ENCODE data around the gene NUDT4B. TPM values are rescaled to one million over a fixed set of nuclear protein-coding genes. Genes with fewer than 3 reads are reported as not detected.
"Not testable (repeated sequence)": the region's sequence is repeated elsewhere in the genome, so short reads cannot be mapped to it uniquely, and the experiment has no call there.

Gene NUDT4B
- total RNA-seq, 1 donor, result 34.0 TPM

GRCh38 chr1:148761360-148761759, 12.8 kb downstream of the NUDT4B start:
- not testable (repeated sequence) for H3K27me3 ChIP-seq (ENCODE audit: insufficient read depth, low read length); H3K4me1 ChIP-seq (ENCODE audit: insufficient read depth, low read length); H3K9me3 ChIP-seq (ENCODE audit: low read depth, low read length); H3K4me3 ChIP-seq (ENCODE audit: low read length)

GRCh38 chr1:148765238-148766019, 16.9 kb downstream of the NUDT4B start:
- not testable (repeated sequence) for H3K27me3 ChIP-seq (ENCODE audit: insufficient read depth, low read length); H3K9me3 ChIP-seq (ENCODE audit: low read depth, low read length); H3K4me1 ChIP-seq (ENCODE audit: insufficient read depth, low read length); H3K4me3 ChIP-seq (ENCODE audit: low read length)

GRCh38 chr1:148768541-148768940, 20.0 kb downstream of the NUDT4B start:
- H3K4me3 ChIP-seq (ENCODE audit: low read length); H3K4me1 ChIP-seq (ENCODE audit: insufficient read depth, low read length); H3K27me3 ChIP-seq (ENCODE audit: insufficient read depth, low read length); H3K9me3 ChIP-seq (ENCODE audit: low read depth, low read length): not testable (repeated sequence)

- H3K9me3 ChIP-seq (ENCODE audit: low read depth, low read length); H3K4me3 ChIP-seq (ENCODE audit: low read length); H3K27me3 ChIP-seq (ENCODE audit: insufficient read depth, low read length); H3K4me1 ChIP-seq (ENCODE audit: insufficient read depth, low read length): not testable (repeated sequence)
Measured at GRCh38 chr1:148769495-148769894, 20.9 kb downstream of the NUDT4B start.

GRCh38 chr1:148773690-148774089, 25.1 kb downstream of the NUDT4B start:
- not testable (repeated sequence) for H3K27me3 ChIP-seq (ENCODE audit: insufficient read depth, low read length)

GRCh38 chr1:148774102-148774501, 25.5 kb downstream of the NUDT4B start:
- H3K4me1 ChIP-seq (ENCODE audit: insufficient read depth, low read length); H3K27me3 ChIP-seq (ENCODE audit: insufficient read depth, low read length): not testable (repeated sequence)

More at GRCh38 chr1:148773690-148774089, 25.1 kb downstream of the NUDT4B start:
- not testable (repeated sequence) for H3K4me3 ChIP-seq (ENCODE audit: low read length); H3K9me3 ChIP-seq (ENCODE audit: low read depth, low read length); H3K4me1 ChIP-seq (ENCODE audit: insufficient read depth, low read length)

GRCh38 chr1:148775263-148775662, 26.7 kb downstream of the NUDT4B start:
- not testable (repeated sequence) for H3K27me3 ChIP-seq (ENCODE audit: insufficient read depth, low read length); H3K4me3 ChIP-seq (ENCODE audit: low read length); H3K4me1 ChIP-seq (ENCODE audit: insufficient read depth, low read length); H3K9me3 ChIP-seq (ENCODE audit: low read depth, low read length)

More at GRCh38 chr1:148774102-148774501, 25.5 kb downstream of the NUDT4B start:
- not testable (repeated sequence) for H3K4me3 ChIP-seq (ENCODE audit: low read length); H3K9me3 ChIP-seq (ENCODE audit: low read depth, low read length)

GRCh38 chr1:148777649-148778048, 29.1 kb downstream of the NUDT4B start:
- not testable (repeated sequence) for H3K9me3 ChIP-seq (ENCODE audit: low read depth, low read length); H3K4me3 ChIP-seq (ENCODE audit: low read length); H3K27me3 ChIP-seq (ENCODE audit: insufficient read depth, low read length); H3K4me1 ChIP-seq (ENCODE audit: insufficient read depth, low read length)

GRCh38 chr1:148780404-148780803, 31.8 kb downstream of the NUDT4B start:
- H3K27me3 ChIP-seq (ENCODE audit: insufficient read depth, low read length); H3K4me3 ChIP-seq (ENCODE audit: low read length); H3K4me1 ChIP-seq (ENCODE audit: insufficient read depth, low read length); H3K9me3 ChIP-seq (ENCODE audit: low read depth, low read length): not testable (repeated sequence)

- not testable (repeated sequence) for H3K4me1 ChIP-seq (ENCODE audit: insufficient read depth, low read length)
Measured at GRCh38 chr1:148791543-148792099, 43.0 kb downstream of the NUDT4B start.

GRCh38 chr1:148793762-148794332, 45.3 kb downstream of the NUDT4B start:
- H3K9me3 ChIP-seq (ENCODE audit: low read depth, low read length); H3K4me1 ChIP-seq (ENCODE audit: insufficient read depth, low read length); H3K27me3 ChIP-seq (ENCODE audit: insufficient read depth, low read length); H3K4me3 ChIP-seq (ENCODE audit: low read length): not testable (repeated sequence)

More at GRCh38 chr1:148791543-148792099, 43.0 kb downstream of the NUDT4B start:
- not testable (repeated sequence) for H3K4me3 ChIP-seq (ENCODE audit: low read length); H3K27me3 ChIP-seq (ENCODE audit: insufficient read depth, low read length); H3K9me3 ChIP-seq (ENCODE audit: low read depth, low read length)

Other genes with a start within 250 kb of the NUDT4B start
- 23.0 TPM for gene NBPF14, start 152.8 kb upstream of the NUDT4B start, total RNA-seq
- gene PDE4DIP, start 95.7 kb downstream of the NUDT4B start, total RNA-seq, result 37.6 TPM

Data from mononuclear cell (primary cell).